Measurements from ENCODE around the gene RPS15. TPM values are rescaled to one million over a fixed set of nuclear protein-coding genes. Genes with fewer than 3 reads are reported as not detected.
"Not testable (repeated sequence)": the region's sequence is repeated elsewhere in the genome, so short reads cannot be mapped to it uniquely, and the experiment has no call there.

Gene RPS15
- polyA plus RNA-seq, 6 donors from 2014 or later: 2,496 to 3,315 (median 3,022) TPM

- H3K27ac Mint-ChIP-seq: peak overlapping the region in 2 of 6 donors; percentile 15 to 52
- not testable (repeated sequence) for H3K9me3 Mint-ChIP-seq; ATAC-seq (ENCODE audit: low read depth in 2 of 2); DNase-seq; H3K27me3 Mint-ChIP-seq; H3K36me3 Mint-ChIP-seq
- peak overlapping the region in 6 of 8 donors; percentile 54 to 88 (median 69) for H3K4me3 Mint-ChIP-seq
- peaks cover 20 to 34% (median 26%) of the 10 kb centered on the region in 3 donors for H3K4me1 Mint-ChIP-seq
Measured at GRCh38 chr19:1477056-1477455, 38.9 kb downstream of the RPS15 start.

- DNase-seq (peak; percentile 86), ATAC-seq (ENCODE audit: low read depth in 2 of 2) (peak; percentile 98 to 99)
- H3K27ac Mint-ChIP-seq: peak within 1 kb of the TSS; percentile 89 to 99 (median 96)
- no peaks in the 10 kb centered on the region for H3K27me3 Mint-ChIP-seq
- H3K9me3 Mint-ChIP-seq: no peaks in the 10 kb centered on the region
- H3K36me3 Mint-ChIP-seq: peaks cover 0 to 8% of the 10 kb centered on the region in 2 donors
- H3K4me1 Mint-ChIP-seq: peaks cover 17 to 27% (median 26%) of the 10 kb centered on the region in 3 donors
- peak within 1 kb of the TSS; percentile 93 to 100 (median 98) for H3K4me3 Mint-ChIP-seq
Measured at GRCh38 chr19:1478934-1479707, 40.9 kb downstream of the RPS15 start, which contains the start of gene C19orf25. C19orf25 (minus strand) TSS chr19:1479215; CDS start chr19:1478903, 312 bp downstream.

GRCh38 chr19:1481224-1481892 lies 43.2 kb downstream of the RPS15 start:
- Mint-ChIP-seq H3K36me3 (peaks cover 0 to 8% of the 10 kb centered on the region in 2 donors), H3K4me3 (no peak overlapping the region), H3K9me3 (no peaks in the 10 kb centered on the region), H3K4me1 (peaks cover 17 to 27% (median 26%) of the 10 kb centered on the region in 3 donors), H3K27me3 (no peaks in the 10 kb centered on the region), H3K27ac (peak overlapping the region in 1 of 6 donors; percentile 30)
- DNase-seq: no peak
- no peak for ATAC-seq (ENCODE audit: low read depth in 2 of 2)

- no peaks in the 10 kb centered on the region for H3K27me3 Mint-ChIP-seq
- H3K4me3 Mint-ChIP-seq: peak overlapping the region in 1 of 8 donors; percentile 29
- no peak for DNase-seq
Measured at GRCh38 chr19:1481893-1482360, 43.7 kb downstream of the RPS15 start.

GRCh38 chr19:1482361-1483130 lies 44.4 kb downstream of the RPS15 start:
- ATAC-seq (ENCODE audit: low read depth in 2 of 2): no peak
- DNase-seq: no peak
- H3K4me3 Mint-ChIP-seq: no peak overlapping the region
- H3K36me3 Mint-ChIP-seq: peaks cover 0 to 8% of the 10 kb centered on the region in 2 donors
- no peaks in the 10 kb centered on the region for H3K9me3 Mint-ChIP-seq
- no peaks in the 10 kb centered on the region for H3K27me3 Mint-ChIP-seq
- peaks cover 13 to 19% (median 15%) of the 10 kb centered on the region in 3 donors for H3K4me1 Mint-ChIP-seq
- peak overlapping the region in 1 of 6 donors; percentile 83 for H3K27ac Mint-ChIP-seq

More at GRCh38 chr19:1481893-1482360, 43.7 kb downstream of the RPS15 start:
- no peak overlapping the region for H3K27ac Mint-ChIP-seq
- H3K9me3 Mint-ChIP-seq: no peaks in the 10 kb centered on the region
- ATAC-seq (ENCODE audit: low read depth in 2 of 2): no peak
- H3K4me1 Mint-ChIP-seq: peaks cover 17 to 26% (median 21%) of the 10 kb centered on the region in 3 donors
- peaks cover 0 to 8% of the 10 kb centered on the region in 2 donors for H3K36me3 Mint-ChIP-seq

GRCh38 chr19:1483131-1483978 lies 45.2 kb downstream of the RPS15 start:
- no peak overlapping the region for H3K4me3 Mint-ChIP-seq
- peaks cover 0 to 8% of the 10 kb centered on the region in 2 donors for H3K36me3 Mint-ChIP-seq
- peaks cover 8 to 19% (median 12%) of the 10 kb centered on the region in 3 donors for H3K4me1 Mint-ChIP-seq
- H3K9me3 Mint-ChIP-seq: no peaks in the 10 kb centered on the region
- ATAC-seq (ENCODE audit: low read depth in 2 of 2): no peak
- no peak for DNase-seq
- no peak overlapping the region for H3K27ac Mint-ChIP-seq
- no peaks in the 10 kb centered on the region for H3K27me3 Mint-ChIP-seq

GRCh38 chr19:1483979-1484428 lies 45.8 kb downstream of the RPS15 start:
- H3K4me1 Mint-ChIP-seq: peaks cover 7 to 16% (median 10%) of the 10 kb centered on the region in 3 donors
- H3K27me3 Mint-ChIP-seq: no peaks in the 10 kb centered on the region
- H3K36me3 Mint-ChIP-seq: peaks cover 0 to 5% of the 10 kb centered on the region in 2 donors
- ATAC-seq (ENCODE audit: low read depth in 2 of 2): no peak
- H3K4me3 Mint-ChIP-seq: no peak overlapping the region
- no peak overlapping the region for H3K27ac Mint-ChIP-seq
- H3K9me3 Mint-ChIP-seq: no peaks in the 10 kb centered on the region
- DNase-seq: no peak

GRCh38 chr19:1486720-1487575 lies 48.8 kb downstream of the RPS15 start:
- peaks cover 6 to 12% (median 11%) of the 10 kb centered on the region in 3 donors for H3K4me1 Mint-ChIP-seq
- H3K9me3 Mint-ChIP-seq: no peaks in the 10 kb centered on the region
- ATAC-seq (ENCODE audit: low read depth in 2 of 2) (no peak), DNase-seq (no peak)
- no peak overlapping the region for H3K27ac Mint-ChIP-seq
- peaks cover 0 to 6% (median 0%) of the 10 kb centered on the region in 3 donors for H3K27me3 Mint-ChIP-seq
- H3K4me3 Mint-ChIP-seq: no peak overlapping the region
- no peaks in the 10 kb centered on the region for H3K36me3 Mint-ChIP-seq

- Mint-ChIP-seq H3K9me3 (no peaks in the 10 kb centered on the region), H3K4me3 (peak overlapping the region in 1 of 8 donors; percentile 25), H3K4me1 (peaks cover 6 to 13% (median 12%) of the 10 kb centered on the region in 3 donors), H3K27me3 (peaks cover 0 to 7% (median 0%) of the 10 kb centered on the region in 3 donors), H3K36me3 (no peaks in the 10 kb centered on the region), H3K27ac (no peak overlapping the region)
- ATAC-seq (ENCODE audit: low read depth in 2 of 2): no peak
- DNase-seq: no peak
Measured at GRCh38 chr19:1487576-1488281, 49.5 kb downstream of the RPS15 start.

GRCh38 chr19:1488282-1488601 lies 50.0 kb downstream of the RPS15 start:
- H3K27me3 Mint-ChIP-seq: peaks cover 0 to 10% (median 0%) of the 10 kb centered on the region in 3 donors
- DNase-seq: no peak
- no peak for ATAC-seq (ENCODE audit: low read depth in 2 of 2)
- peak overlapping the region in 3 of 8 donors; percentile 15 to 41 (median 34) for H3K4me3 Mint-ChIP-seq
- H3K9me3 Mint-ChIP-seq: no peaks in the 10 kb centered on the region
- no peaks in the 10 kb centered on the region for H3K36me3 Mint-ChIP-seq
- peaks cover 6 to 13% (median 12%) of the 10 kb centered on the region in 3 donors for H3K4me1 Mint-ChIP-seq
- H3K27ac Mint-ChIP-seq: peak overlapping the region in 1 of 6 donors; percentile 69
